GM19372 (cell line): Measurements from ENCODE around the gene NTSR1.

Experiments used
- ATAC-seq: cut with Tn5 transposase; IDR thresholded peaks from one replicate; pipeline ENCODE4 v1.9.1; 2021; ENCODE audit warnings: mild to moderate bottlenecking, low read depth, moderate library complexity; ENCODE audit not compliant: unreplicated experiment

The NTSR1 gene

GRCh38 chr20:62706857-62707256, 1.8 kb upstream of the NTSR1 start:
- ATAC-seq = no peak

GRCh38 chr20:62707276-62707920, 1.2 kb upstream of the NTSR1 start:
- no peak for ATAC-seq

GRCh38 chr20:62707921-62708521, 615 bp upstream of the NTSR1 start:
- ATAC-seq = no peak

- no peak for ATAC-seq
These were observed 885 bp downstream of the NTSR1 start for GRCh38 chr20:62709537-62709905.

GRCh38 chr20:62710221-62710885, 1.7 kb downstream of the NTSR1 start:
- no peak for ATAC-seq

- ATAC-seq = no peak
These were observed 2.5 kb downstream of the NTSR1 start for GRCh38 chr20:62710886-62711702.

- ATAC-seq = no peak
These were observed 3.1 kb downstream of the NTSR1 start for GRCh38 chr20:62711703-62712101.

GRCh38 chr20:62712606-62713005, 4.0 kb downstream of the NTSR1 start:
- ATAC-seq = no peak

- ATAC-seq = no peak
These were observed 5.4 kb downstream of the NTSR1 start for GRCh38 chr20:62714006-62714405.

GRCh38 chr20:62714799-62715198, 6.2 kb downstream of the NTSR1 start:
- no peak for ATAC-seq

- no peak for ATAC-seq
These were observed 6.6 kb downstream of the NTSR1 start for GRCh38 chr20:62715201-62715600.

- no peak for ATAC-seq
These were observed 7.7 kb downstream of the NTSR1 start for GRCh38 chr20:62716198-62716940.

GRCh38 chr20:62716941-62717310, 8.3 kb downstream of the NTSR1 start:
- no peak for ATAC-seq

GRCh38 chr20:62717933-62718332, 9.3 kb downstream of the NTSR1 start:
- ATAC-seq = no peak

- ATAC-seq = no peak
These were observed 9.9 kb downstream of the NTSR1 start for GRCh38 chr20:62718546-62718945.

- ATAC-seq = no peak
These were observed 10.8 kb downstream of the NTSR1 start for GRCh38 chr20:62719250-62719935.

GRCh38 chr20:62721511-62722370, 13.1 kb downstream of the NTSR1 start:
- ATAC-seq = no peak

- no peak for ATAC-seq
These were observed 14.0 kb downstream of the NTSR1 start for GRCh38 chr20:62722627-62723026.

GRCh38 chr20:62723351-62723750, 14.7 kb downstream of the NTSR1 start:
- no peak for ATAC-seq
